PC-3 (cell line): ENCODE measurements around the gene METTL1. TPM values are rescaled to one million over a fixed set of nuclear protein-coding genes. Genes with fewer than 3 reads are reported as not detected.
A peak's percentile ranks its signal among the peaks of the same experiment; 100 is the strongest.

Experiments used
- ATAC-seq: fragments of 200-7000 bp; cut with Tn5 transposase; 2 replicates; pipeline ENCODE4 v1.9.1; 2020; ENCODE audit warnings: mild to moderate bottlenecking, moderate library complexity
- BruUV-seq: library from RNA; stranded (reverse); fragments of 400-500 nt; replicated peaks from 2 replicates; lab custom pipeline; 2021; lab: Mats Ljungman, UMichigan
- CTCF ChIA-PET: fragments of 300-600 bp; sonication (Branson Sonifier 250); formaldehyde crosslinking; loops from one replicate; lab custom pipeline; 2022; ENCODE audit warnings: antibody characterized with exemption; lab: Charles Lee
- POLR2A ChIA-PET: fragments of 300-600 bp; sonication (Branson Sonifier 250); formaldehyde crosslinking; loops from one replicate; lab custom pipeline; 2022; ENCODE audit warnings: antibody characterized with exemption; ENCODE audit not compliant: unreplicated experiment; lab: Charles Lee
- DNase-seq: peaks from one replicate; pipeline ENCODE4 v3.0.0-alpha.2; 2015
- H2AFZ ChIP-seq: fragments of 300-600 bp; sonication (generic); 2 replicates; pipeline ENCODE4 v1.6.0; 2016; ENCODE audit warnings: antibody characterized with exemption, low read length
- H3F3A ChIP-seq: fragments of 300-600 bp; sonication (generic); one replicate; pipeline ENCODE4 v1.6.0; 2017; ENCODE audit warnings: antibody characterized with exemption, low read length, control low read depth, mild to moderate bottlenecking; ENCODE audit not compliant: unreplicated experiment
- H3K27ac ChIP-seq: fragments of 300-600 bp; sonication (generic); 2 replicates; pipeline ENCODE4 v1.5.1; 2016; ENCODE audit warnings: mild to moderate bottlenecking, low read length
- H3K27me3 ChIP-seq: fragments of 300-600 bp; sonication (generic); 2 replicates; pipeline ENCODE4 v1.6.1; 2016; ENCODE audit warnings: low read length, mixed read lengths
- H3K36me3 ChIP-seq: fragments of 300-600 bp; sonication (generic); 2 replicates; pipeline ENCODE4 v1.6.1; 2016; ENCODE audit warnings: low read depth, mixed run types, low read length, mixed read lengths
- H3K4me1 ChIP-seq: fragments of 300-600 bp; sonication (generic); 2 replicates; pipeline ENCODE4 v1.5.1; 2016; ENCODE audit warnings: low read length; ENCODE audit not compliant: insufficient read depth
- H3K4me2 ChIP-seq: fragments of 300-600 bp; sonication (generic); 2 replicates; pipeline ENCODE4 v1.6.0; 2016; ENCODE audit warnings: low read length
- H3K4me3 ChIP-seq: fragments of 300-600 bp; sonication (generic); 2 replicates; pipeline ENCODE4 v1.5.1; 2016; ENCODE audit warnings: mild to moderate bottlenecking, low read length, mixed read lengths
- H3K79me2 ChIP-seq: fragments of 300-600 bp; sonication (generic); 2 replicates; pipeline ENCODE4 v1.6.1; 2017; ENCODE audit warnings: low read length, mixed read lengths
- H3K9ac ChIP-seq: fragments of 300-600 bp; sonication (generic); 2 replicates; pipeline ENCODE4 v1.6.0; 2016; ENCODE audit warnings: mild to moderate bottlenecking, low read length
- H3K9me2 ChIP-seq: fragments of 300-600 bp; sonication (generic); replicated peaks from 2 replicates; pipeline ENCODE4 v1.6.1; 2016; ENCODE audit warnings: mixed run types, low read length, mixed read lengths
- H3K9me3 ChIP-seq: fragments of 300-600 bp; sonication (generic); 2 replicates; pipeline ENCODE4 v1.6.1; 2016; ENCODE audit warnings: low read length, mixed read lengths
- H4K20me1 ChIP-seq: fragments of 300-600 bp; sonication (generic); 2 replicates; pipeline ENCODE4 v1.6.1; 2016; ENCODE audit warnings: low read length, mixed read lengths
- CTCF ChIP-seq: fragments of 300-600 bp; sonication (generic); conservative IDR thresholded peaks from 2 replicates; pipeline ENCODE4 v1.5.1; 2017; ENCODE audit warnings: antibody characterized with exemption, low read depth, mild to moderate bottlenecking, low read length
- EZH2 ChIP-seq: fragments of 300-600 bp; sonication (generic); IDR thresholded peaks from one replicate; pipeline ENCODE4 v1.6.1; 2017; ENCODE audit warnings: antibody characterized with exemption, mild to moderate bottlenecking, low read length; ENCODE audit not compliant: unreplicated experiment
- EZH2phosphoT487 ChIP-seq: fragments of 300-600 bp; sonication (generic); IDR thresholded peaks from 2 replicates; pipeline ENCODE4 v1.6.1; 2018; ENCODE audit warnings: mild to moderate bottlenecking, antibody characterized with exemption, low read length, borderline replicate concordance
- intact Hi-C: fragments of 100-400 bp; cut with micrococcal nuclease; formaldehyde crosslinking; loops from 2 replicates; pipeline ENCODE4 v1.9.0; 2023
- total RNA-seq: library from RNA; depleted of rRNA; stranded (reverse); fragments of >200 nt; gene quantifications from 2 replicates; pipeline ENCODE4 v1.2.3, GENCODE V29; 2014

Gene METTL1
- total RNA-seq, 1 experiment from 2014 or later = 29.8 TPM

GRCh38 chr12:57815177-57816000 is 43.5 kb upstream of the METTL1 start:
- H3K9me2 ChIP-seq = no peaks in the 10 kb centered on the region
- H4K20me1 ChIP-seq = no peaks in the 10 kb centered on the region
- BruUV-seq = no TSS peak
- CTCF ChIA-PET = no interaction called here
- POLR2A ChIA-PET = no interaction called here
- no peaks in the 10 kb centered on the region for H3K27me3 ChIP-seq
- no peak overlapping the region for H3K4me3 ChIP-seq
- intact Hi-C loops = no loop called here
- H3K36me3 ChIP-seq = no peaks in the 10 kb centered on the region
- no peak overlapping the region for H2AFZ ChIP-seq
- no peaks in the 10 kb centered on the region for H3K9me3 ChIP-seq
- peak; percentile 24 for DNase-seq
- H3K4me1 ChIP-seq = peaks cover 6% of the 10 kb centered on the region
- ATAC-seq = peak; percentile 29
- TF ChIP-seq CTCF (peak; percentile 30; the same call in 1 of the 2 replicates), EZH2phosphoT487 (no peak), EZH2 (no peak)
- H3F3A ChIP-seq = no peaks in the 10 kb centered on the region
- H3K9ac ChIP-seq = no peak overlapping the region
- no peak overlapping the region for H3K4me2 ChIP-seq
- no peaks in the 10 kb centered on the region for H3K79me2 ChIP-seq
- no peak overlapping the region for H3K27ac ChIP-seq

DNA sequence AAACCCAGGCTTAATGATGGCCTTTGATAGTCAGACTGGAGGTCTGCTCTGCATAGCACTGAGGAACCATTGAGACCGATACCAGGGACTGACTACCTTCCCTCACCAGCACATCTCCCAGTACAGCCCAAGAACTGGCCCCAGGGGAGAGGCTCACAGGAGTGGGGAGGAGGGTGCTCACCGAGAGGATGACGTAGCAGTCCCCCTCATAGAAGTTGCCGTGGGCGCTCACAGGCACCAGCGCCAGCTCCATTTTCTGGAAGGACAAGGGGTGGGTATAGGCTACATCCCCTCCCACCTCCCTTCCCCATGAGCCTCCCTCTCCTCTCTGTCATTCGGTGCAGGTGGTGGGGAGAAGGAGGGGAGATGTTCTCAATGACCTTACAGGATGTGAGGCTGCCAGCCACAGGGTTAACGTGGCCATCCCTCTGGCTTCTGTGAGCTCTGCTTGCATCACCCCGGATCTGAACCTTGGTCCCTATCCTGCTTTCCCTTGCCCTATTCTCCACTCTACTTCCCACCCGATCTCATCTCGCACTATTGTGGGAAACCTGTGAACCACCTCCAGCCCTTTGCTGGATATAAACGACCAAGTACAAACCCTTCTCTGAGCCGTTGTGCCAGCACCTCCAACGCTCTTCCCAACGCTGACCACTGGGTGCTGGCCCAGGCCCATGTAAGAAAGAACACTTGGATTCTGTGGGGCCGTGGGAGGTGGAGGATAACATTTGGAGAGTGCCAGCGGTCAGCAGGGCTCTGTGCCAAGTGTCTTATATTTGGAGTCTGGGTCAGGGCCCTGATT is 42.3 kb upstream of the METTL1 start:
- no peak overlapping the region for H3K9ac ChIP-seq
- no TSS peak for BruUV-seq
- no peaks in the 10 kb centered on the region for H3F3A ChIP-seq
- ChIA-PET POLR2A (no interaction called here), CTCF (no interaction called here)
- H3K79me2 ChIP-seq = no peaks in the 10 kb centered on the region
- DNase-seq (no peak), ATAC-seq (no peak)
- intact Hi-C loops = no loop called here
- H3K9me2 ChIP-seq = no peaks in the 10 kb centered on the region
- H3K27me3 ChIP-seq = no peaks in the 10 kb centered on the region
- H3K4me3 ChIP-seq = no peak overlapping the region
- H3K9me3 ChIP-seq = no peaks in the 10 kb centered on the region
- no peak overlapping the region for H3K27ac ChIP-seq
- H2AFZ ChIP-seq = no peak overlapping the region
- H3K4me2 ChIP-seq = no peak overlapping the region
- no peaks in the 10 kb centered on the region for H4K20me1 ChIP-seq
- no peak for TF ChIP-seq CTCF
- TF ChIP-seq EZH2phosphoT487 = no peak
- no peak for TF ChIP-seq EZH2
- peaks cover 11% of the 10 kb centered on the region for H3K4me1 ChIP-seq
- no peaks in the 10 kb centered on the region for H3K36me3 ChIP-seq
